Measurements from ENCODE around the gene RANBP17.
"Not testable (repeated sequence)": the region's sequence is repeated elsewhere in the genome, so short reads cannot be mapped to it uniquely, and the experiment has no call there.

DNA sequence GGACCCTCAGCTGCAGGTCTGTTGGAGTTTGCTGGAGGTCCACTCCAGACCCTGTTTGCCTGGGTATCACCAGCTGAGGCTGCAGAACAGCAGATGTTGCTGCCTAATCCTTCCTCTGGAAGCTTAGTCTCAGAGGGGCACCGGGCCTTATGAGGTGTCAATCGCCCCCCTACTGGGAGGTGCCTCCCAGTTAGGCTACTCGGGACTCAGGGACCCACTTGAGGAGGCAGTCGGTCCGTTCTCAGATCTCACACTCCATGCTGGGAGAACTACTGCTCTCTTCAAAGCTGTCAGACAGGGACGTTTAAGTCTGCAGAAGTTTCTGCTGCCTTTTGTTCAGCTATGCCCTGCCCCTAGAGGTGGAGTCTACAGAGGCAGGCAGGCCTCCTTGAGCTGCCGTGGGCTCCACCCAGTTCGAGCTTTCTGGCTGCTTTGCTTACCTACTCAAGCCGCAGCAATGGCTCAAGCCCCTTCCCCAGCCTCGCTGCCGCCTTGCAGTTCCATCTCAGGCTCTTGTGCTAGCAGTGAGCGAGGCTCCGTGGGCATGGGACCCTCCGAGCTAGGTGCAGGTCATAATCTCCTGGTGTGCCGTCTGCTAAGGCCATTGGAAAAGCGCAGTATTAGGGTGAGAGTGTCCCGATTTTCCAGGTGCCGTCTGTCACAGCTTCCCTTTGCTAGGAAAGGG is 73.9 kb downstream of the RANBP17 start:
- not testable (repeated sequence) for TF ChIP-seq POLR2AphosphoS5 (IDR thresholded peaks at IDR 0.05; ENCODE audit: low read depth); SPI1 (IDR thresholded peaks at IDR 0.05; ENCODE audit: borderline replicate concordance, low read depth)
- TF ChIP-seq, protein P1, sequence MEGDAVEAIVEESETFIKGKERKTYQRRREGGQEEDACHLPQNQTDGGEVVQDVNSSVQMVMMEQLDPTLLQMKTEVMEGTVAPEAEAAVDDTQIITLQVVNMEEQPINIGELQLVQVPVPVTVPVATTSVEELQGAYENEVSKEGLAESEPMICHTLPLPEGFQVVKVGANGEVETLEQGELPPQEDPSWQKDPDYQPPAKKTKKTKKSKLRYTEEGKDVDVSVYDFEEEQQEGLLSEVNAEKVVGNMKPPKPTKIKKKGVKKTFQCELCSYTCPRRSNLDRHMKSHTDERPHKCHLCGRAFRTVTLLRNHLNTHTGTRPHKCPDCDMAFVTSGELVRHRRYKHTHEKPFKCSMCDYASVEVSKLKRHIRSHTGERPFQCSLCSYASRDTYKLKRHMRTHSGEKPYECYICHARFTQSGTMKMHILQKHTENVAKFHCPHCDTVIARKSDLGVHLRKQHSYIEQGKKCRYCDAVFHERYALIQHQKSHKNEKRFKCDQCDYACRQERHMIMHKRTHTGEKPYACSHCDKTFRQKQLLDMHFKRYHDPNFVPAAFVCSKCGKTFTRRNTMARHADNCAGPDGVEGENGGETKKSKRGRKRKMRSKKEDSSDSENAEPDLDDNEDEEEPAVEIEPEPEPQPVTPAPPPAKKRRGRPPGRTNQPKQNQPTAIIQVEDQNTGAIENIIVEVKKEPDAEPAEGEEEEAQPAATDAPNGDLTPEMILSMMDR (IDR thresholded peaks at IDR 0.05; ENCODE audit: insufficient read depth, low read length), result not testable (repeated sequence)

Measured in HL-60 (cell line).